Esophagus muscularis mucosa (tissue), 3 donors: Measurements from ENCODE around the gene TNRC18.
"Not testable (repeated sequence)": the region's sequence is repeated elsewhere in the genome, so short reads cannot be mapped to it uniquely, and the experiment has no call there.

Experiments used
- POLR2AphosphoS5 ChIP-seq, 2 donors: sonication (generic); formaldehyde crosslinking; IDR thresholded peaks; one replicate each; pipeline ENCODE4 v1.6.1; 2017; ENCODE audit warnings: antibody characterized with exemption in 2 of 2
- TF ChIP-seq, protein P1 (sequence below), 3 experiments: fragments of 200-600 bp in 2 of 3; fragments of 450-650 bp in 1 of 3; sonication (generic) in 2 of 3; IDR thresholded peaks; one replicate each; pipeline ENCODE4 v1.5.1; 2017 to 2019; ENCODE audit warnings: antibody characterized with exemption in 3 of 3, mild to moderate bottlenecking in 2 of 3, moderate library complexity in 1 of 3

DNA sequence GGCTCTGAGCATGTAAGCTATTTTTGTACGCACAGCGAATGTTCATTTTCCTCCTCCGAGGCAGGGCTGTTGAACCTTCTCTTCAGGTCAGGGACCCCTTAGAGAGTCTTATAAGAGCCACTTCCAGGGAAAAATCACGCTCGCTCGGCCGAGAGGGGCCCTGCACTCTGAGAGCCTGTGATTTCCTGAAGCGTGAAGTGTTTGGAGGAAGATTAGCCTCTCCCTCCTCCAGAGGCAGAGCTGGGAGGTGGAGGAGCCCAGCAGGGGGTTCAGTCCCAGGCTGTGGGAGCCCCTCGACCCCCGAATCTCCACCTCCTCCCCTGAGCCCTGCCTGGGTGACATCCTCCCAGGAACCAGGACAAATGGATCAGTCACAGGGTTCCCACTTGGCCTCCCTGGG lies 160.6 kb downstream of the TNRC18 start:
- TF ChIP-seq, protein P1, sequence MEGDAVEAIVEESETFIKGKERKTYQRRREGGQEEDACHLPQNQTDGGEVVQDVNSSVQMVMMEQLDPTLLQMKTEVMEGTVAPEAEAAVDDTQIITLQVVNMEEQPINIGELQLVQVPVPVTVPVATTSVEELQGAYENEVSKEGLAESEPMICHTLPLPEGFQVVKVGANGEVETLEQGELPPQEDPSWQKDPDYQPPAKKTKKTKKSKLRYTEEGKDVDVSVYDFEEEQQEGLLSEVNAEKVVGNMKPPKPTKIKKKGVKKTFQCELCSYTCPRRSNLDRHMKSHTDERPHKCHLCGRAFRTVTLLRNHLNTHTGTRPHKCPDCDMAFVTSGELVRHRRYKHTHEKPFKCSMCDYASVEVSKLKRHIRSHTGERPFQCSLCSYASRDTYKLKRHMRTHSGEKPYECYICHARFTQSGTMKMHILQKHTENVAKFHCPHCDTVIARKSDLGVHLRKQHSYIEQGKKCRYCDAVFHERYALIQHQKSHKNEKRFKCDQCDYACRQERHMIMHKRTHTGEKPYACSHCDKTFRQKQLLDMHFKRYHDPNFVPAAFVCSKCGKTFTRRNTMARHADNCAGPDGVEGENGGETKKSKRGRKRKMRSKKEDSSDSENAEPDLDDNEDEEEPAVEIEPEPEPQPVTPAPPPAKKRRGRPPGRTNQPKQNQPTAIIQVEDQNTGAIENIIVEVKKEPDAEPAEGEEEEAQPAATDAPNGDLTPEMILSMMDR (IDR thresholded peaks at IDR 0.05): not testable (repeated sequence)
- not testable (repeated sequence) for TF ChIP-seq POLR2AphosphoS5 (IDR thresholded peaks at IDR 0.05)
